SK-N-SH (cell line): Measurements from ENCODE around the gene NBEAL2. TPM values are rescaled to one million over a fixed set of nuclear protein-coding genes. Genes with fewer than 3 reads are reported as not detected.

Experiments used
- CTCF ChIA-PET: fragments of 300-600, 350-600 bp; formaldehyde crosslinking; extraction: SDS; loops from one replicate; lab custom pipeline; 2021; lab: Yijun Ruan, JAX
- POLR2A ChIA-PET: fragments of 350-600 bp; sonication (Branson Sonifier 250); formaldehyde crosslinking; extraction: SDS; loops from one replicate; lab custom pipeline; 2020; ENCODE audit warnings: antibody characterized with exemption, inconsistent platforms; lab: Yijun Ruan, JAX
- DNase-seq: peaks from one replicate; pipeline ENCODE4 v3.0.0; 2012
- H2AFZ ChIP-seq: fragments of 200-600 bp; sonication (generic); 2 replicates; pipeline ENCODE4 v1.8.1; 2016; ENCODE audit warnings: antibody characterized with exemption, mild to moderate bottlenecking, low read depth
- H3F3A ChIP-seq: fragments of 200-600 bp; sonication (generic); replicated peaks from 2 replicates; pipeline ENCODE3; 2016; ENCODE audit warnings: antibody characterized with exemption, mild to moderate bottlenecking; ENCODE audit not compliant: insufficient read depth
- H3K27ac ChIP-seq, 2 experiments: fragments of 200-500 bp in 1 of 2; fragments of 200-600 bp in 1 of 2; sonication (Bioruptor generic) in 1 of 2; sonication (generic), shearing (Covaris generic) in 1 of 2; 2 replicates each; pipeline versions ENCODE4 v1.5.1 to v1.6.1; 2014 to 2016; ENCODE audit warnings: low read depth in 2 of 2, inconsistent platforms in 1 of 2, low read length in 1 of 2, mild to moderate bottlenecking in 1 of 2, mixed read lengths in 1 of 2
- H3K27me3 ChIP-seq: fragments of 200-600 bp; sonication (generic), shearing (Covaris generic); 2 replicates; pipeline ENCODE4 v1.6.1; 2016; ENCODE audit warnings: mixed run types; ENCODE audit not compliant: insufficient read depth
- H3K36me3 ChIP-seq, 2 experiments: fragments of 200-500 bp in 1 of 2; fragments of 200-600 bp in 1 of 2; sonication (Bioruptor generic) in 1 of 2; sonication (generic) in 1 of 2; replicated peaks in 1 of 2; 2 replicates each; pipeline versions ENCODE3 to v1.5.1; 2014 to 2016; ENCODE audit warnings: low read length in 1 of 2, mild to moderate bottlenecking in 1 of 2; ENCODE audit not compliant: insufficient read depth in 2 of 2, control insufficient read depth in 1 of 2
- H3K4me1 ChIP-seq, 2 experiments: fragments of 200-500 bp in 1 of 2; fragments of 200-600 bp in 1 of 2; sonication (Bioruptor generic) in 1 of 2; sonication (generic), shearing (Covaris generic) in 1 of 2; 2 replicates each; pipeline versions ENCODE4 v1.5.1 to v1.6.1; 2014 to 2016; ENCODE audit warnings: low read depth in 1 of 2, low read length in 1 of 2, mixed run types in 1 of 2; ENCODE audit not compliant: insufficient read depth in 2 of 2, control insufficient read depth in 1 of 2
- H3K4me2 ChIP-seq: fragments of 200-600 bp; sonication (generic), shearing (Covaris generic); 2 replicates; pipeline ENCODE4 v1.6.1; 2017; ENCODE audit warnings: mixed run types
- H3K4me3 ChIP-seq, 2 experiments: fragments of 200-500 bp in 1 of 2; fragments of 200-600 bp in 1 of 2; sonication (Bioruptor generic) in 1 of 2; sonication (generic), shearing (Covaris generic) in 1 of 2; 2 replicates each; pipeline versions ENCODE4 v1.5.1 to v1.8.1; 2014 to 2016; ENCODE audit warnings: low read depth in 2 of 2, inconsistent platforms in 1 of 2, low read length in 1 of 2, mild to moderate bottlenecking in 1 of 2, mixed read lengths in 1 of 2, moderate library complexity in 1 of 2
- H3K79me2 ChIP-seq: fragments of 200-600 bp; sonication (generic); 2 replicates; pipeline ENCODE4 v1.8.1; 2017; ENCODE audit warnings: mild to moderate bottlenecking; ENCODE audit not compliant: insufficient read depth
- H3K9ac ChIP-seq: fragments of 200-600 bp; sonication (generic); 2 replicates; pipeline ENCODE4 v1.6.1; 2017; ENCODE audit warnings: mixed run types
- H3K9me2 ChIP-seq: fragments of 200-600 bp; sonication (generic); 2 replicates; pipeline ENCODE4 v1.6.1; 2017; ENCODE audit warnings: mixed run types
- H3K9me3 ChIP-seq: fragments of 200-600 bp; sonication (generic); 2 replicates; pipeline ENCODE4 v1.6.1; 2017; ENCODE audit warnings: mixed run types, mild to moderate bottlenecking, moderate library complexity
- H4K20me1 ChIP-seq: fragments of 200-600 bp; sonication (generic); 2 replicates; pipeline ENCODE4 v1.6.1; 2017; ENCODE audit warnings: mild to moderate bottlenecking, mixed run types; ENCODE audit not compliant: insufficient read depth
- ELF1 ChIP-seq: IDR thresholded peaks from 2 replicates; pipeline ENCODE4 v1.4.0; 2012
- EP300 ChIP-seq, 2 experiments: IDR thresholded peaks; 2 replicates each; pipeline versions ENCODE4 v1.4.0 to v1.6.1; 2012; ENCODE audit warnings: borderline replicate concordance in 1 of 2, low read depth in 1 of 2, low read length in 1 of 2
- FOSL2 ChIP-seq: IDR thresholded peaks from 2 replicates; pipeline ENCODE4 v1.4.0; 2012; ENCODE audit warnings: low read depth, mild to moderate bottlenecking, moderate library complexity, borderline replicate concordance
- FOXJ3 ChIP-seq: sonication (generic); formaldehyde crosslinking; IDR thresholded peaks from 2 replicates; pipeline ENCODE4 v1.5.1; 2020; ENCODE audit warnings: mild to moderate bottlenecking, missing genetic modification reagents
- FOXM1 ChIP-seq: IDR thresholded peaks from 2 replicates; pipeline ENCODE4 v1.4.0; 2012; ENCODE audit warnings: low read depth, mild to moderate bottlenecking
- GATA2 ChIP-seq: sonication (generic); formaldehyde crosslinking; IDR thresholded peaks from 2 replicates; pipeline ENCODE4 v1.5.0; 2020; ENCODE audit warnings: mild to moderate bottlenecking, missing genetic modification reagents
- JUND ChIP-seq: IDR thresholded peaks from 2 replicates; pipeline ENCODE4 v1.4.0; 2012
- NRF1 ChIP-seq: IDR thresholded peaks from 2 replicates; pipeline ENCODE4 v1.6.1; 2012; ENCODE audit warnings: low read depth, mild to moderate bottlenecking, low read length
- POLR2AphosphoS5 ChIP-seq: IDR thresholded peaks from 2 replicates; pipeline ENCODE4 v1.6.1; 2012; ENCODE audit warnings: low read depth, low read length
- RAD21 ChIP-seq: IDR thresholded peaks from 2 replicates; pipeline ENCODE4 v1.6.1; 2012; ENCODE audit warnings: mild to moderate bottlenecking, low read length
- RXRA ChIP-seq: IDR thresholded peaks from 2 replicates; pipeline ENCODE4 v1.4.0; 2012; ENCODE audit warnings: low read depth, mild to moderate bottlenecking, borderline replicate concordance
- TAF1 ChIP-seq: IDR thresholded peaks from 2 replicates; pipeline ENCODE4 v1.6.1; 2012; ENCODE audit warnings: low read depth, mild to moderate bottlenecking, low read length, moderate library complexity, borderline replicate concordance
- YY1 ChIP-seq: IDR thresholded peaks from 2 replicates; pipeline ENCODE4 v1.4.0; 2012; ENCODE audit warnings: low read depth, mild to moderate bottlenecking
- WGBS: methylation state at CpG from one replicate; pipeline ENCODE4 v1.1.6; 2017; ENCODE audit warnings: low lambda C conversion rate; 5-methylcytosine and 5-hydroxymethylcytosine counted together
- polyA plus RNA-seq, 3 experiments: library from polyadenylated mRNA; depleted of rRNA; stranded (reverse); fragments of >200 nt; gene quantifications; 2 replicates each; pipeline ENCODE4 v1.2.3, GENCODE V29; 2012
- TF ChIP-seq, protein P1 (sequence below): fragments of 150-350 bp; IDR thresholded peaks from 2 replicates; pipeline ENCODE4 v1.6.1; 2016; ENCODE audit warnings: mild to moderate bottlenecking, low read depth, low read length
- TF ChIP-seq, protein P2 (sequence below): IDR thresholded peaks from 2 replicates; pipeline ENCODE4 v1.4.0; 2012; ENCODE audit warnings: low read depth, borderline replicate concordance
- TF ChIP-seq, protein P3 (sequence below): IDR thresholded peaks from 2 replicates; pipeline ENCODE4 v1.4.0; 2012; ENCODE audit warnings: low read depth, borderline replicate concordance
- TF ChIP-seq, protein P4 (sequence below): fragments of 150-350 bp; IDR thresholded peaks from 2 replicates; pipeline ENCODE4 v1.6.1; 2017; ENCODE audit warnings: antibody characterized with exemption, low read length, low read depth, borderline replicate concordance

Gene NBEAL2
- polyA plus RNA-seq, 1 of the 3 experiments (the other 2 are of a cell fraction), result 20.3 TPM

DNA sequence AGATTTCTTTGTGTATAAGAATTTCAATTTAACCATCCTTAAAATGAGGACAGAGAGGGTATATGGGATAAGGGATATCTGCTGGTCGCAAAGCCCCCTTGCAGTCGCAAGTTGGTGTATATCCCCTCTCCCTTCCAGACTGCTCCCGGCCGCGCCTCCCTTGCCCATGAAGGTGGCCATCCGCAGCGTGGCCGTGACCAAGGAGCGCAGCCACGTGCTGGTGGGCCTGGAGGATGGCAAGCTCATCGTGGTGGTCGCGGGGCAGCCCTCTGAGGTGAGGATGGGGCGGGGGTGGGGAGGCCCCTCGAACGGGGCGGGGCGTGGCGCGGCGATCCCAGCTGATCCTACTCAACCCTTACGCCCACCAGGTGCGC is 29.4 kb downstream of the NBEAL2 start:
- ChIA-PET POLR2A (interaction anchor here (1.0 to 1.2 kb wide), 3 partner anchors 20 to 372 kb away, joined by 3 to 5 read pairs (median 4); partner anchors contain the start of genes PTPN23 and SETD2), CTCF (interaction anchor here (1.0 to 2.8 kb wide), 3 partner anchors 41 to 99 kb away, joined by 3 to 10 read pairs (median 3); no protein-coding TSS in a partner anchor)
- peak overlapping the region; percentile 48 to 61; a peak in 3 of 4 replicates for H3K4me3 ChIP-seq
- no peak for DNase-seq
- 68% methylated on average over 7 of the region's 23 CpGs for WGBS
- H3K4me1 ChIP-seq, result peaks cover 0 to 15% of the 10 kb centered on the region in 2 experiments; a peak in 1 of 4 replicates
- H3K9ac ChIP-seq, result 0 out of 2 replicates have a peak overlapping the region, but pooled peaks have one; percentile 28
- peak overlapping the region; percentile 59; the same call in 1 of the 2 replicates for H2AFZ ChIP-seq
- H3K27ac ChIP-seq, result peak overlapping the region in 1 of 2 experiments; percentile 48; a peak in 1 of 4 replicates
- no peaks in the 10 kb centered on the region for H3K27me3 ChIP-seq
- H4K20me1 ChIP-seq, result no peaks in the 10 kb centered on the region
- H3K9me3 ChIP-seq, result no peaks in the 10 kb centered on the region
- no peaks in the 10 kb centered on the region for H3F3A ChIP-seq
- H3K9me2 ChIP-seq, result no peaks in the 10 kb centered on the region
- H3K36me3 ChIP-seq, result peaks cover 0 to 5% of the 10 kb centered on the region in 2 experiments
- no peaks in the 10 kb centered on the region for H3K79me2 ChIP-seq
- TF ChIP-seq FOXM1 (no peak), ELF1 (no peak), EP300 (IDR thresholded peaks at IDR 0.05; ENCODE audit: borderline replicate concordance in 1 of 2, low read depth in 1 of 2, low read length in 1 of 2) (no peak), JUND (no peak), FOXJ3 (CRISPR knock-in tag) (no peak), TAF1 (no peak), GATA2 (CRISPR knock-in tag) (no peak), YY1 (no peak), POLR2AphosphoS5 (no peak), RAD21 (no peak), FOSL2 (no peak), NRF1 (no peak), RXRA (no peak)
- TF ChIP-seq, protein P1, sequence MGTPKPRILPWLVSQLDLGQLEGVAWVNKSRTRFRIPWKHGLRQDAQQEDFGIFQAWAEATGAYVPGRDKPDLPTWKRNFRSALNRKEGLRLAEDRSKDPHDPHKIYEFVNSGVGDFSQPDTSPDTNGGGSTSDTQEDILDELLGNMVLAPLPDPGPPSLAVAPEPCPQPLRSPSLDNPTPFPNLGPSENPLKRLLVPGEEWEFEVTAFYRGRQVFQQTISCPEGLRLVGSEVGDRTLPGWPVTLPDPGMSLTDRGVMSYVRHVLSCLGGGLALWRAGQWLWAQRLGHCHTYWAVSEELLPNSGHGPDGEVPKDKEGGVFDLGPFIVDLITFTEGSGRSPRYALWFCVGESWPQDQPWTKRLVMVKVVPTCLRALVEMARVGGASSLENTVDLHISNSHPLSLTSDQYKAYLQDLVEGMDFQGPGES, result no peak
- TF ChIP-seq, protein P2, sequence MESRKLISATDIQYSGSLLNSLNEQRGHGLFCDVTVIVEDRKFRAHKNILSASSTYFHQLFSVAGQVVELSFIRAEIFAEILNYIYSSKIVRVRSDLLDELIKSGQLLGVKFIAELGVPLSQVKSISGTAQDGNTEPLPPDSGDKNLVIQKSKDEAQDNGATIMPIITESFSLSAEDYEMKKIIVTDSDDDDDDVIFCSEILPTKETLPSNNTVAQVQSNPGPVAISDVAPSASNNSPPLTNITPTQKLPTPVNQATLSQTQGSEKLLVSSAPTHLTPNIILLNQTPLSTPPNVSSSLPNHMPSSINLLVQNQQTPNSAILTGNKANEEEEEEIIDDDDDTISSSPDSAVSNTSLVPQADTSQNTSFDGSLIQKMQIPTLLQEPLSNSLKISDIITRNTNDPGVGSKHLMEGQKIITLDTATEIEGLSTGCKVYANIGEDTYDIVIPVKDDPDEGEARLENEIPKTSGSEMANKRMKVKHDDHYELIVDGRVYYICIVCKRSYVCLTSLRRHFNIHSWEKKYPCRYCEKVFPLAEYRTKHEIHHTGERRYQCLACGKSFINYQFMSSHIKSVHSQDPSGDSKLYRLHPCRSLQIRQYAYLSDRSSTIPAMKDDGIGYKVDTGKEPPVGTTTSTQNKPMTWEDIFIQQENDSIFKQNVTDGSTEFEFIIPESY, result no peak
- TF ChIP-seq, protein P3, sequence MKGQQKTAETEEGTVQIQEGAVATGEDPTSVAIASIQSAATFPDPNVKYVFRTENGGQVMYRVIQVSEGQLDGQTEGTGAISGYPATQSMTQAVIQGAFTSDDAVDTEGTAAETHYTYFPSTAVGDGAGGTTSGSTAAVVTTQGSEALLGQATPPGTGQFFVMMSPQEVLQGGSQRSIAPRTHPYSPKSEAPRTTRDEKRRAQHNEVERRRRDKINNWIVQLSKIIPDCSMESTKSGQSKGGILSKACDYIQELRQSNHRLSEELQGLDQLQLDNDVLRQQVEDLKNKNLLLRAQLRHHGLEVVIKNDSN, result no peak
- TF ChIP-seq, protein P4, sequence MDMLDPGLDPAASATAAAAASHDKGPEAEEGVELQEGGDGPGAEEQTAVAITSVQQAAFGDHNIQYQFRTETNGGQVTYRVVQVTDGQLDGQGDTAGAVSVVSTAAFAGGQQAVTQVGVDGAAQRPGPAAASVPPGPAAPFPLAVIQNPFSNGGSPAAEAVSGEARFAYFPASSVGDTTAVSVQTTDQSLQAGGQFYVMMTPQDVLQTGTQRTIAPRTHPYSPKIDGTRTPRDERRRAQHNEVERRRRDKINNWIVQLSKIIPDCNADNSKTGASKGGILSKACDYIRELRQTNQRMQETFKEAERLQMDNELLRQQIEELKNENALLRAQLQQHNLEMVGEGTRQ, result no peak
- H3K4me2 ChIP-seq, result peak overlapping the region; percentile 89
